Right ventricle myocardium superior (tissue), 1 donor: ENCODE results near the gene SNAI3. TPM values are rescaled to one million over a fixed set of nuclear protein-coding genes. Genes with fewer than 3 reads are reported as not detected.
A peak's percentile ranks its signal among the peaks of the same experiment; 100 is the strongest.

Experiments
- ATAC-seq: fragments of 200-7000 bp; cut with Tn5 transposase; one replicate; pipeline ENCODE4 v1.9.1; 2020; ENCODE audit warnings: mild to moderate bottlenecking; ENCODE audit not compliant: poor library complexity
- DNase-seq: peaks from one replicate; pipeline ENCODE4 v3.0.0-alpha.2; 2020
- intact Hi-C: fragments of 100-400 bp; cut with DNase I; formaldehyde crosslinking; loops from one replicate; pipeline ENCODE4 v1.11.2; 2022
- total RNA-seq: library from RNA; stranded (reverse); fragmentation: NEBNext Ultra II Directional; extraction: Animal tissue kit (Norgen Biotek cat#: 25700); gene quantifications from one replicate; pipeline ENCODE4 v1.2.1, GENCODE V29; 2021
- donor health status: DM: no; HTN: yes; CAD: no; lungs with severe emphysema.

The SNAI3 gene
- total RNA-seq, 1 donor from 2014 or later, result 3.0 TPM

DNA sequence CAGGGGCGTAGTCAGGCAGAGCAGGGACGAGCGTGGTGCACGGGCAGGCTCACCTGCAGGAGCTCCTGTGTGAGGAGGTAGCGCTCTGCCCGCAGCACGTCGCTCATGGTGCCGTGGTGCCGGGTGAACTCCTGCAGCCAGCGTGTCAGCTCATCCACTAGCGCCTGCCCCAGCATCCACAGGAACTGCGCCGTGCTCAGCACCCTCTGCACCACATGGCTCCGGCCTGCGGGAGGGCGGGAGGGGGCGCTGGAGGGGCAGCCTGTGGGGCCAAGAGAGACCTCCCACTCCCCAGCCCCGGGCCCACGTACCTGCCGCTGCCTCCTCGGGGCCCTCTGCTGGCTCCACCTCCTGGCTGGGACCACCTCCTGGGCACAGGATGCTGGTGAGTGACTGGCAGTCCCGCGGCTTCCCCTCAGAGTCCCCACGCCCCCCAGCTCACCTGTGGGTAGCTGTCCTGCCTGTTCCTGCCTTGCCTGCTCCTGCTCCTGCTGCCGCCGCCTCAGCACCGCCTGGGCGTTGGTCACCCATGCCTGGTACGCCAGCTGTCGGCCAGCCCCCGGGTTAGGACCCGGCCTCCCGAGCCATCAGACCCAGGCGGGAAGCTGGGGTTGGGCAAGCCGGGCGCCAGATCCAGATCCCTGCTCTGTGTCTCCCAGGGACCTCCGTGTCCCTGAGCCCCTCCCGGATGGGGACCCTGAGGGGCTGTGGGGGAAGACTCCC lies 36.6 kb upstream of the SNAI3 start:
- intact Hi-C loops, result no loop called here
- no peak for DNase-seq
- no peak for ATAC-seq

DNA sequence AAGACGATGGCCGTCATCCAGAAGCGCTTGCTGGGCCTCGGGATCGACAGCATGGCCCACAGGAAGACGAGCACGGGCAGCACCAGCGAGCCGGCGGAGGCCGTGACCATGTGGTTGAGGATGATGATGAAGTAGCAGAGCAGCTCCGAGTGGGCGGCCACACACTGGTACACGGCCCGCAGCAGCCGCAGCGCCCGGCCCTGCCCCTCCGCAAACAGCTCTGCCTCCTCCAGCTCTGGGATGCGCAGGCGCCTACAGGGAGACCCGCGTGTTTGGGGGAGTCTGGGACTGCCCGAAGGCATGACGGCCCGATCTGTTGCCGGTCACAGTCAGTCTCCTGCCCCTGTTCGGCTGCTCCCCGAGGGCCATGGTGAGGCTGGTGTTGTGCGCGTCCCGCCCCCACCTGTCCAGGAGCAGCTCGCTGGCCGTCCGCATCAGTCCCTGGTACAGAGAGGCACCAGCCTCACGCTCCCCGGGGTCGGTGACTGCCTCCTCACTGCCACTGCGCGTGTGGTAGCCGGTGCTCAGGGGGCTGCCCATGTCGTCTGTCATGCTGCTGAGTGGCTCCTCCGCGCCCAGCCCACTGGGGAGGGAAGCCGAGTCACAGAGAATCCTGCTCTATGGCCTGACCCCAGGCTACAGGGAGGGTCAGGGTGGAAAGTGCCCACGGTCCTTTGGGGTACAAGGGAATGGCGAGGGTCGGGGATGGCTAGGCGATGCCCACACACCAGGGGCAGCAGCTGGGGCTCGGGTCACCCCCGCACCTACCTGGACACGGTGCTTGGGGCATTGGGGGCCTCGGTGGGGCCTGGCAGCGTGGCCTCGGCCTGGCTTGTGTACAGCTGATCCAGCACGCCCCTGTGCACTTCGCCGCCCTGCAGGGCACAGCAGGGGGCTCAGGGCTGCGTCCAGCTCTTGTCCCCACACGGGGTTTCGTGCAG lies 35.8 kb upstream of the SNAI3 start:
- intact Hi-C loops, result no loop called here
- DNase-seq, result no peak
- ATAC-seq, result no peak

DNA sequence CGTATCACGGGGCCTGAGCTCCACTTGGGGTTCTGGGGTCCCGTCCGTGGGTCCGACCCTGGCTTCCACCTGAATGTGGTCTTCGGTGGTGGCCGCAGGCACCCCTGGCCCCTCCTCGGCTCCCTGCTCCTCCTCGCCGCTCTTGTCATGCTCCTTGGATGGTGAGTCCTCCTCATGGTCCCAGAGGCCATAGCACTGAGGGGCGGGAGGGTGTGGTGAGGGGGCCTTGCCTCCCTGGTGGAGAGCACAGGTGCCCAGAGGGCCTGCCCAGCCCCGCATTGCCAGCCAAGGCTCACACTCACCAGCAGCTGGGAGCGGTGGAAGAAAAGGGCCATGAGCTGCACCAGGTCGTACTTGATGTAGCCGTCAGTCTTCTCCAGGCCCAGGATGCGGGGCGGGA lies 34.9 kb upstream of the SNAI3 start:
- ATAC-seq (no peak), DNase-seq (no peak)
- intact Hi-C loops, result no loop called here

DNA sequence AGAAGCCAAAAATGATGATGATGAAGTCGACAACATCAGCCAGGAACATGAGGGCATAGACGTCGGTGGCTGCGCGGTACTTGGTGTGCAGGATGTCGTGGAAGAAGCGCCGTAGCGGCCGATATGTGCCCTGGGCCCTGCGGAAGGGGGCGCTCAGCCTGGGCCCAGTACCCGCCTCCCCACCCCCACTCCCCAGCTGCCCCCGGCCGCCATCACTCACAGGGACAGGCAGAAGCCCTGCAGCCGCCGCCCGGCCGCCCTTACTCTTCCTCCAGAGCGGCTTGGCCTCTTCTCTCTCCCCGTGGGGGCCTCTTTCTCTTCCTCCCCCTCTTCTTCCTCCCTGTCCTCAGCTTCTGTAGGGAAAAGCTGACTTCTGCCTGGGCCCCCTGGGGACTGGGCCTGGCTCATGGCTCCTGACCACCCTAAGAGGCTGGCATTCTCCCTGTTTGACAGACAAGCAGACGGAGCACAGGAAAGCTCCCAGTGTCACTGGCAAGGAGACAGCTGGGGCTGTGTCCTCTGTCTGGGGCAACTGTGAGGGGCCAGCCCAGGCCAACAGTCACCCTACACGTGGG lies 34.2 kb upstream of the SNAI3 start:
- no peak for ATAC-seq
- no peak for DNase-seq
- intact Hi-C loops, result no loop called here

DNA sequence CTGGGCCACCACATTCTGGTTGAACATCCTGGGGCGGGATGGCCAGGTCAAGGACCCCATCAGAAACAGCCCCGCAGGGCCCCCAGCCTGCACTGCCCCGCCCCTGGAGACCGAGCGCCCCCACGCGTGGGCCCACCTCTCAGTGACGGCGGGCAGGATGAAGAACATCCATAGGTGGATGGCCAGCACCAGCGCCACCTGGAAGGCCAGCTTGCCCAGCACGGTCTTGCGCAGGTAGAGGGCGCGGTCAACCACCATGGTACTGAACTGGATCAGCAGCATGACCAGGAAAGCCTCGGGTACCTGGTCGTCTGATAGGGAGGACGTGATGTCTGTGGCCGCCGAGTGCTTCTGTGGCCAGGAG lies 33.6 kb upstream of the SNAI3 start:
- ATAC-seq (no peak), DNase-seq (no peak)
- intact Hi-C loops, result no loop called here

DNA sequence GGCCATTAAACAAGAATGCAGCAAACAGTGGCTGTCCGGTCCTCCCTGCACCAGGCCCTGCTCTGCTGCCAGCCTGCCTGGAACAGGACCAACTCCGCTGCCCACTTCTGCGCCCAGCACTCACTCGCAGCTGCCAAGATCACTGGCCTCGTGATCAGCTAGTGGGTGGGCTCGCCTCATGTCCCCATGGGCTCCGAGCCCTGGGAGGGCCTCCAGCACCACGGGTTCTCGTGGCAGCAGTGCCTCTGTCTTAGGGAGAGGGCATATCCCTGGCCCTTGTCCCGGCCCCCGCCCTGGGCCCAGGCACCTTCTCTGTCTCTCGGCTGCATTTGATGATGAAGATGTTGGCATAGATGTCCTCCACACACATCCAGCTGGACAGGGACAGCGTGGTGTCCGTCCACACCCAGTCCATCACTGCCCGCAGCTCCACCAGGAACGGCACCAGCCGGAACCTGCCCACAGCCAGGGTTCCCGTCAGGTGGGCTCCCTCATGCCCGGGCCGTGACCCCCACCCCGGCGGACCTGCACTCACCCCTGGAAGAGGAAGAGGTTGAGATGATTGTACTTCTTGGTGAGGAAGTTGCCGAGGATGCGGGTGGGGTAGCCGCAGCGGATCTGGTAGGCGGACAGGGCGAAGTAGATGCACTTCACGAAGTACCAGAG lies 33.1 kb upstream of the SNAI3 start:
- intact Hi-C loops, result no loop called here
- peak; percentile 66 for ATAC-seq
- DNase-seq, result peak; percentile 76

DNA sequence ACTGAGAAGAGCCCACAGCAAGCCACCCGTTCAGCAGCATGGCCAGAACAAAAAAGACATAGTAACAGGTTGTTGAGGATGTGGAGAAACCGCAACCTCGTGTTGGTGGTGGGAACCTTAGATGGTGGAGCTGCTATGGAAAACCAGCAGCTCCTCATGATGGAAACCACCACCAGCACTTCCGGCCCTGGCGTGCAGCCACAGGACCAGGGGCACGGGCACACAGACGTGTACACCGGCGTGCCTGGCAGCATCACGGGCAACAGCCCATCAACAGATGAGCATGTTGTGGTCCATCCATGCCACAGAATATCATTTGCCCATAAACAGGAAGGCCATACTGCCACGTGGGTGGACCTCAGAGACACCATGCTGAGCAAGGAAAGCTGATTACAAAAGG lies 31.9 kb upstream of the SNAI3 start:
- intact Hi-C loops, result no loop called here
- no peak for ATAC-seq
- no peak for DNase-seq

DNA sequence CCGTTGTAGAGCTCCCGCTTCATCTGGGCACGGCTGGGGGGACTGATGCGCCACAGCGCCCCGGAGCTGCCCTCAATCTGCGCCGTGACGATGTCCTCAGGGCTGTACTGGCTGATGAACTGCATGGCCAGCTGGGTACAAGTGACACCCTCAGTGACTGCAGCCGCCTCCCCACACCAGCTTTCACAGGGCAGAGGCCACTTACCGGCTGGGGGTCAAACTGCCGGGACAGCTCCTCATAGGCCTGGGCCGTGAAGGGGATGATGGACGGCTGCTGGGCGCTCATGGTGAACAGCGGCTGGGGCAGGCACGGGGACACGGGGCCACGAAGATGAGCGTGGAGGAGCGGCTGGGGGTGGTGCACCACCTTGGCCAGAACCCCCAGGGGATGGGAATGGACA lies 30.3 kb upstream of the SNAI3 start:
- DNase-seq (no peak), ATAC-seq (no peak)
- intact Hi-C loops, result no loop called here

DNA sequence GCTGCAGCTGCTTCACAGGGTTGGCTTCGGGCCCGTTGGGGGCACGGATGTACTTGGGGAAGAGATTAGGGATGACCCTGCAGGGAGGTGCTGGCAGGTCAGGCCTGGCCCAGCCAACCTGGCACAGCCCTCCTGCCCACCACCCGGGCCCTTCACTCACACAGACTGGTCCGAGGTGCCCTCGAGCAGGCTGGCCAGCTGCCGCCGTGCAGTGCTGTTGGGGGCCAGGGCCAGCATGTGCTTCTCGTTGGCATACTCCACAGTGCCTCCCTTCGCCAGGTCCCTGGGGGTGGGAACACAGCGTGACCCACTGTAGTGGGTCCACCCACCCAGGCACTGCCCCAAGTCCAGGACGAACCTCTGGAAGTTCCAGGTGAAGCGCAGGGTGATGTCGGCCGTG lies 29.9 kb upstream of the SNAI3 start:
- DNase-seq (no peak), ATAC-seq (no peak)
- intact Hi-C loops, result no loop called here

DNA sequence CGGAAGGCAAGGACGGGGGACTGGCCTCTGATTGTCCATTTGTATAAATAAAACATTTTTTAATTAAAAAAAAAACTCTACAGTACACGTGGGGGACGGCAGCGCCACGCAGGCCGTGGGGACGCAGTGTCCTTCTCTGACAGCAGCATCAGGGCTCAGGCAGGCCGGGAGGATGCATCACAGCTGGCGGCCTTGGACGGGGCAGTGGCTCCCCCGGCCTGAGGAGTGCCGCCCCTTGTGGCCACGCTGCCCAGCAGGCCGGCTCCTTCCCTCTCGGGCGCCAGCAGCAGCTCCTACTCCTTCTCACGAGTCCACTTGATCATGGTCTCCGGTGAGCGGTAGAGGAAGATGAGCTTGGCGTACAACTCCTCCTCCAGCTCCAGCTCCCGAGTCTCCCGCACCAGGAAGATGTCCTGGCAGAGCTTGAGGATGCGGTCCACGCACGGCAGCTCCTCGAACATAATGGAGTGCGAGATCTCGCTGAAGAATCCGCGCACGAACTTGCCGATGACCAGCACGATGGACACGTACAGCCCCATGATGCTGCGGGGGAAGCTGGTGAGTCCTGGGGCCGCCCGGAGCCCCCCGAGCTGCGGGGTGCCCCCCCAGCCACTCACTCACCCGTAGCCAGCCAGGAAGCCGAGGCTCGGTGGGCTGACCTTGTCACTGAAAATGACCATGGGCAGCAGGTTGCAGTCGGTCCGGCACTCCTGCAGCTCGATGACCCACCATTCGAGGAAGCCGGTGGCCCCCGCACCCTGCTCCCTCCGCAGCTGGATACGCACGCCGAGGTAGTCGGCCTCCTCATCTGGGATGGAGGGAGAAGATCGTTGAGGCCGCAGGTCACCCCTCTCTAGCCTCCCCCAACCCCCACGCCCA lies 29.2 kb upstream of the SNAI3 start:
- intact Hi-C loops, result no loop called here
- DNase-seq (no peak), ATAC-seq (no peak)

DNA sequence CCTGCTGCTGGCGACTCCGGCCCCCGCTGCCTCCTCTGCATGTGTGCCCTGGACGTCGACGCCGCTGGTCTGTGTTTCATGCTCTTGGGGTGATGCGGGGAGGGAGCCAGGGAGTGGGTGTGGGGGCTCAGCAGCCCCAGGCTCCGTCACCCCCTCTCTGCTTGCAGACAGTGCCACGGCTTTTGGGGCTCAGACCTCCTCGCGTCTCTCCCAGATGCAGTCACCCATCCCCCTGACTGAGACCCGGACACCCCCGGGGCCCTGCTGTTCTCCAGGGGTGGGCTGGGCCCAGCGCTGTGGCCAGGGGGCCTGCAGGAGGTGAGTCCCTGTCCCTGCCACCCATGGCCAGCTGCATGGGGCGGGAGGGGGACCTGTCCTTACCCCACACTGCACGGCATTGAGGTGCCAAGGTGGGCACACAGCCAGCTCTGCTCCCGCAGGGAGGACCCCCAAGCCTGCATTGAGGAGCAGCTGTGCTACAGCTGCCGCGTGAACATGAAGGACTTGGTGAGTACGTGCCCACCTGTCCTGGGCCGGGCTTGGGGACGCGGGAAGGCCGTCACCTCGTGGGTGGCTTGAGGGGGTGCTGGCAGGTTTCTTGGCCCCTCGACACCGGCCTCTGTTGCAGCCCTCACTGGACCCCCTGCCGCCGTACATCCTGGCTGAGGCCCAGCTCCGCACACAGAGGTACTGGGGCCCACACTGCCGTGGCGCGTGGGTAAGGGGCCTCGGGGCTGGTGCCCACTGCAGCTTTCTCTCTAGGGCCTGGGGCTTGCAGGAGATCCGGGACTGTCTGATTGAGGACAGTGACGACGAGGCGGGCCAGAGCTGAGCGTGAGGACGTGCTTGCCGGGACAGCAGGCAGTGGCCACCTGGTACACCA lies 28.4 kb upstream of the SNAI3 start:
- no peak for DNase-seq
- no peak for ATAC-seq
- intact Hi-C loops, result no loop called here

DNA sequence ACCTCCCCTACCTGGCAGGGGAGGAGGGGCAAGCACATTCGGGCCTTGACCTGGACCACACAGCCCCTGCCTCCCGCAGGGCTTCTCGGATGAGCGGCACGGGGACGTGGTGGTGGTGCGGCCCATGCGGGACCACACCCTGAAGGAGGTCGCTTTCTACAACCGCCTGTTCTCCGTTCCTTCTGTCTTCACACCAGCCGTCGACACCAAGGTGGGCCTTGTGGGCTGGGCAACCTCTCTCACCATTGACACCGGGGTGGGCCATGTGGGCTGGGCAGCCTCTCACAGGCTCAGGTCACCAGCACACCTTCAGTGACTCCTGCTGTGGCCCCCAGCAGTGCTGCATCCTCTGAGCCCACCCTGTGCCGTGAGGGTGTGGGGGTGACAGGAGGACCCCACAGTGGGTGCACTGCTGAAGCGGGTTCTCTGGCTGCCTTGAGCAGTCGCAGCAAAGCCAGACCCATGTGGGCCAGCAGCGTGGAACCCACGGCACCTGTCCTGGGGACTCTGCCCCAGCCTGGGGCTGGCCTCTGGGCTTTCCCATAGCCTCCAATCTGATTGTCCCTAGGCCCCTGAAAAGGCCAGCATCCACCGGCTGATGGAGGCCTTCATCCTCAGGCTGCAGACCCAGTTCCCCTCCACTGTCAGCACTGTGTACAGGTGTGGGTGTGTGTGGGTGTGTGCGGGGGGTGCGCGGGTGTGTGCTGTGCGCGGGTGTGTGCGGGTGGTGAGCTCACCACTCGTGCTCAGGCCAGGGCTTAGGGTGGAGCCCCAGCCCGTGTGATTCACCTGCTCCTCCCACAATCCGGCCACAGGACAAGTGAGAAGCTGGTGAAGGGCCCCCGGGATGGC lies 27.5 kb upstream of the SNAI3 start:
- DNase-seq (no peak), ATAC-seq (no peak)
- intact Hi-C loops, result no loop called here

DNA sequence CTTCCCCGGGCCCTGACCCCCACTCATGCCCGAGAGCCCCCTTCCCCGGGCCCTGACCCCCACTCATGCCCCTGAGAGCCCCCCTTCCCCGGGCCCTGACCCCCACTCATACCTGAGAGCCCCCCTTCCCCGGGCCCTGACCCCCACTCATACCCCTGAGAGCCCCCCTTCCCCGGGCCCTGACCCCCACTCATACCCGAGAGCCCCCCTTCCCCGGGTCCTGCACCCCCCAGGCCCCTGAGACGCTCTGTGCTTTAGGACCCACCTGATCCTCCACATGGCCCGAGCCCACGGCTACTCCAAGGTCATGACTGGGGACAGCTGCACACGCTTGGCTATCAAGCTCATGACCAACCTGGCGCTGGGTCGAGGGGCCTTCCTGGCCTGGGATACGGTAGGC lies 26.7 kb upstream of the SNAI3 start:
- ATAC-seq (no peak), DNase-seq (no peak)
- intact Hi-C loops, result no loop called here

DNA sequence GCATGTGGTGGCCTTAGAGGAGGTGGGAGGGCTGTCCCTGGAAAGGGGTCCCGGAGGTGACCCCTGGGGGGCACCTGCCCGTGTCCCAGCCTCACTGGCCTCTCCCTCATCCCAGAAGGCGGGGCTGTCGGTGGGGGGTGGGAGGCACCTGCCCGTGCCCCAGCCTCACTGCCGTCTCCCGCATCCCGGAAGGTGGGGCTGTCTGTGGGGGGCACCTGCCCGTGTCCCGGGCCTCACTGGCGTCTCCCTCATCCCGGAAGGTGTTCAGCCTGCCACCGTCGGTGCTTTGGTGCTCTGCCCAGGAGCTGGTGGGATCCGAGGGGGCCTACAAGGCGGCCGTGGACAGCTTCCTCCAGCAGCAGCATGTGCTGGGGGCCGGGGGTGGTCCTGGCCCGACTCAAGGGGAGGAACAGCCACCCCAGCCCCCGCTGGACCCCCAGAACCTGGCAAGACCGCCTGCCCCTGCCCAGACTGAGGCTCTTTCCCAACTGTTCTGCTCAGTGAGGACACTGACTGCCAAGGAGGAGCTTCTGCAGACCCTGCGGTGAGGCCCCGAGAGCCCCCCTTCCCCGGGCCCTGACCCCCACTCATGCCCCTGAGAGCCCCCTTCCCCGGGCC lies 26.2 kb upstream of the SNAI3 start:
- intact Hi-C loops, result no loop called here
- DNase-seq (no peak), ATAC-seq (no peak)

DNA sequence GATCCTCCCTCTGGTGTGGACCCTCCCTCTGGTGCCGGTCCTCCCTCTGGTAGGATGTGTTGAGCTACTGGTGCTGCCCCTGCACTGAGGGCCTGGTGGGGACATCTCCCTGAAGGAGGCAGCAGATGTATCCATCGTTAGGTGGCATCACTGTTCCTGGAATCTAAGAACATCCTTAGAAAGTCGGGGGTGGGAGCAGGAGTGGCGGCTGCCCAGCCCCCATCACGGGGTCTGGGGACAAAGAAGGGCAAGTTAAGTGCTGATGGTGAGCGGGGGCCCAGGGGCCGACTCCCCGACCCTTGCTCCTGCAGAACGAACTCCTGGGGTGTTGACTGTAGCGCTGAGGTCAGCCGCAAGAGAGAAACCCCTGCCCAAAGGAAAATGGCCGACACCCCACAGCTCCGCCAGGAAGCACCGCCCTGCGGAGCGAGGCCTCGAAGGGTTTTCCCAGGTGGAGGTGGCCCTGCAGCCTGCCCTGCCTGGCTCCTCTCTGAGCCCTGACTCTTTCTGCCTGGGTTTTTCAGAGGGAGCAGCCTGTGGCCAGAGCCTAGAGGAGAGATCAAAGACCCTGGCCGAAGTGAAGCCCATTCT lies 25.5 kb upstream of the SNAI3 start:
- ATAC-seq, result no peak
- intact Hi-C loops, result no loop called here
- DNase-seq, result no peak

DNA sequence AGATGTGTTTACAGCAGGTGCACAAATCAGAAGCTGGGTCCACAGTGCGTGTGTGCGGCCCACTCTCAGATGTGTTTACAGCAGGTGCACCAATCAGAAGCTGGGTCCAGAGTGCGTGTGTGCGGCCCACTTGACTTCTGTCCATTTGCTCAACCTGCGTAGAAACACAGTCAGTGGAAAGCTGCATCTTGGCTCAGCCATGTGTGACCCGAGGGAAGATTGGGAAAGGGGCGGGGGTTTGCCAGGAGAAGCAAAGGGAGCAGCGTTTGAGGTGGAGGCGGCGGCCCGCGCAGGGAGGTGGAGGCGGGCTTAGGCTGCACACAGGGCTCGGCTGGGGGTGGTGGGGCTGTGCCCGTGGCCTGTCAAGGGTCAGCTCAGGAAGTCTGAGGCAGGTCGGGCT lies 24.2 kb upstream of the SNAI3 start:
- intact Hi-C loops, result no loop called here
- ATAC-seq (no peak), DNase-seq (no peak)
